Hepatic stellate cell (primary cell): ENCODE data around the gene GSDME.

Experiments used
- DNase-seq: peaks from one replicate; pipeline ENCODE4 v3.0.0; 2011; ENCODE audit warnings: low spot score

The GSDME gene

GRCh38 chr7:24722386-24723177 is 34.7 kb downstream of the GSDME start:
- DNase-seq = peak; percentile 41

GRCh38 chr7:24721481-24722001 is 35.7 kb downstream of the GSDME start:
- DNase-seq = no peak

- no peak for DNase-seq
These were observed 37.0 kb downstream of the GSDME start for GRCh38 chr7:24720283-24720682.

- no peak for DNase-seq
These were observed 38.2 kb downstream of the GSDME start for GRCh38 chr7:24718977-24719491.

- DNase-seq = no peak
These were observed 38.8 kb downstream of the GSDME start for GRCh38 chr7:24718431-24718831.

GRCh38 chr7:24717694-24718320 is 39.5 kb downstream of the GSDME start:
- no peak for DNase-seq

GRCh38 chr7:24717247-24717622 is 40.0 kb downstream of the GSDME start:
- DNase-seq = no peak

- DNase-seq = no peak
These were observed 40.6 kb downstream of the GSDME start for GRCh38 chr7:24716480-24717246.

- DNase-seq = peak; percentile 74
These were observed 41.4 kb downstream of the GSDME start for GRCh38 chr7:24715661-24716479.

- DNase-seq = no peak
These were observed 42.1 kb downstream of the GSDME start for GRCh38 chr7:24715171-24715570.

GRCh38 chr7:24714676-24715010 is 42.6 kb downstream of the GSDME start:
- DNase-seq = no peak

GRCh38 chr7:24713850-24714675 is 43.2 kb downstream of the GSDME start:
- no peak for DNase-seq

- no peak for DNase-seq
These were observed 44.0 kb downstream of the GSDME start for GRCh38 chr7:24713039-24713793.

GRCh38 chr7:24709585-24710360 is 47.5 kb downstream of the GSDME start:
- DNase-seq = no peak

GRCh38 chr7:24709051-24709450 is 48.2 kb downstream of the GSDME start:
- no peak for DNase-seq

- DNase-seq = no peak
These were observed 49.2 kb downstream of the GSDME start for GRCh38 chr7:24707988-24708615.

- no peak for DNase-seq
These were observed 50.8 kb downstream of the GSDME start for GRCh38 chr7:24706211-24707170.
